Esophagus squamous epithelium (tissue), 5 donors: Measurements from ENCODE around the gene LIF. TPM values are rescaled to one million over a fixed set of nuclear protein-coding genes. Genes with fewer than 3 reads are reported as not detected.

ENCODE experiments used
- DNase-seq: peaks from one replicate; lab custom pipeline; 2025; lab: John Stamatoyannopoulos, UW
- H3K27ac ChIP-seq, 4 donors: fragments of 200-600 bp; sonication (generic); one replicate each; pipeline ENCODE4 v1.5.1; 2016 to 2019; ENCODE audit warnings: mild to moderate bottlenecking in 1 of 4
- H3K27me3 ChIP-seq, 4 donors: fragments of 200-600 bp; sonication (generic); 1 replicate in 3 of 4; 2 replicates in 1 of 4; pipeline versions ENCODE4 v1.5.1 to v1.6.0; 2017 to 2021; ENCODE audit warnings: antibody characterized with exemption in 1 of 4
- H3K36me3 ChIP-seq, 3 donors: fragments of 200-600 bp; sonication (generic); one replicate each; pipeline ENCODE4 v1.5.1; 2016 to 2019
- H3K4me1 ChIP-seq, 3 donors: fragments of 200-600 bp; sonication (generic); one replicate each; pipeline ENCODE4 v1.5.1; 2017 to 2019
- H3K4me3 ChIP-seq, 4 donors: fragments of 200-600 bp; sonication (generic); 1 replicate in 3 of 4; 2 replicates in 1 of 4; pipeline ENCODE4 v1.5.1; 2016 to 2019; ENCODE audit warnings: mild to moderate bottlenecking in 2 of 4, moderate library complexity in 1 of 4
- H3K9me3 ChIP-seq, 3 donors: fragments of 200-600 bp; sonication (generic); one replicate each; pipeline ENCODE4 v1.5.1; 2016 to 2019
- POLR2A ChIP-seq, 4 donors: fragments of 450-650 bp; IDR thresholded peaks; one replicate each; pipeline ENCODE4 v1.6.1; 2017; ENCODE audit warnings: antibody characterized with exemption in 4 of 4, mild to moderate bottlenecking in 4 of 4, moderate library complexity in 3 of 4
- WGBS, 2 donors: methylation state at CpG; one replicate each; pipeline ENCODE4 v1.1.5; 2018; 5-methylcytosine and 5-hydroxymethylcytosine counted together
- intact Hi-C: fragments of 100-400 bp; cut with DNase I; formaldehyde crosslinking; loops from one replicate; pipeline ENCODE4 v1.15.0; 2022
- total RNA-seq, 4 donors: library from RNA; depleted of rRNA; stranded (reverse); fragments of >200 nt; gene quantifications; one replicate each; pipeline ENCODE4 v1.1.0, GENCODE V29; 2016
- TF ChIP-seq, protein P1 (sequence below), 6 experiments: fragments of 450-650 bp in 4 of 6; fragments of 200-600 bp in 2 of 6; sonication (generic) in 2 of 6; IDR thresholded peaks; one replicate each; pipeline ENCODE4 v1.5.1; 2016 to 2019; ENCODE audit warnings: antibody characterized with exemption in 6 of 6, mild to moderate bottlenecking in 4 of 6, moderate library complexity in 4 of 6
- donor health status: DM: yes; HTN: yes; CAD: no.

LIF gene
- total RNA-seq, 4 donors from 2014 or later: 0.08 to 0.76 (median 0.10) TPM

DNA sequence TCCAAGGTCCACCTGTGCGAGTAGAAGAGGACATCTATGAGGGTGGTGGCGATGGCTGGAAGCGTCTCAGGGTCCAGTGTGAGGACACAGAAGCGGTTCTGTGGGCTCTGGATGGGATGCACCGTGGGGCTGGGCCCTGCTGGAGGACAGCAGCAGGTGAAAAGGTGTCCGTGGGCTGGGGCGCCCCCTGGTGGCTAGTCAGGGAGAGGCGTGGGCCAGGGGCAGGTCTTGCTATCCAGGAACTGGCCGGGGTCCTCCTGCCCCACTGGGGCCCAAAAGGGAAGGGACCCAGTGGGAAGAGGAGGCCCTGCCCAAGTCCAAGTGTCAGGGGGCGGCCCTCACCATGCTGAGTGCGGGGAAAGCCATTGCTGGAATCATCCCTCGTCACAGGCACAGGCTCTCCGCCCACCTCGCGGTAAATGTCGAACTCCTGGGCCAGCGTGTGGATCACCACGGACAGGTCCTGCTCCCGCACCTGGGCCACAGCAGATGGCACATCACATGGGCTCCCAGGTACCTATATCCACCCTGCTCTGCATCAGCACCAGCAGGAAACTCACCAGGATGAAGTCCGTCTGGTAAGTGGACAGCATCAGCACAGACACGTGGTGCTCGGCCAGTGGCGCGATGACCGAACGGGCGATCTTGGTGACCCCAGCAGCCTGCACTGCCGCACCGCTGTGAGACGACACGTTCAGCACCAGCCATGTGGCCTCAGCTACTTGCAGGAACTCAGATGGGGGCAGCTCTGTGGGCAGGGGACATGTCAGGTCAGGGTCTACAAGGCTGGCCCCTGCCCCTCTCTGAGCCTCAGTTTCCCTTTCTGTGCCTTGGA is 40.5 kb upstream of the LIF start:
- Histone ChIP-seq H3K4me1 (peaks cover 31 to 55% (median 37%) of the 10 kb centered on the region in 3 donors), H3K4me3 (no peak overlapping the region), H3K36me3 (peaks cover 7 to 59% (median 10%) of the 10 kb centered on the region in 3 donors), H3K27ac (peak overlapping the region in 2 of 4 donors; percentile 97 to 99), H3K27me3 (no peaks in the 10 kb centered on the region), H3K9me3 (no peaks in the 10 kb centered on the region)
- DNase-seq: peak; percentile 27
- intact Hi-C loops: loop anchor here (5.0 kb wide), 2 partner anchors 40 to 100 kb away; partner anchors contain the start of genes RNF215 and TBC1D10A
- WGBS, 2 donors: 46 to 51% methylated on average over 17 to 28 of the region's 31 CpGs
- TF ChIP-seq, protein P1, sequence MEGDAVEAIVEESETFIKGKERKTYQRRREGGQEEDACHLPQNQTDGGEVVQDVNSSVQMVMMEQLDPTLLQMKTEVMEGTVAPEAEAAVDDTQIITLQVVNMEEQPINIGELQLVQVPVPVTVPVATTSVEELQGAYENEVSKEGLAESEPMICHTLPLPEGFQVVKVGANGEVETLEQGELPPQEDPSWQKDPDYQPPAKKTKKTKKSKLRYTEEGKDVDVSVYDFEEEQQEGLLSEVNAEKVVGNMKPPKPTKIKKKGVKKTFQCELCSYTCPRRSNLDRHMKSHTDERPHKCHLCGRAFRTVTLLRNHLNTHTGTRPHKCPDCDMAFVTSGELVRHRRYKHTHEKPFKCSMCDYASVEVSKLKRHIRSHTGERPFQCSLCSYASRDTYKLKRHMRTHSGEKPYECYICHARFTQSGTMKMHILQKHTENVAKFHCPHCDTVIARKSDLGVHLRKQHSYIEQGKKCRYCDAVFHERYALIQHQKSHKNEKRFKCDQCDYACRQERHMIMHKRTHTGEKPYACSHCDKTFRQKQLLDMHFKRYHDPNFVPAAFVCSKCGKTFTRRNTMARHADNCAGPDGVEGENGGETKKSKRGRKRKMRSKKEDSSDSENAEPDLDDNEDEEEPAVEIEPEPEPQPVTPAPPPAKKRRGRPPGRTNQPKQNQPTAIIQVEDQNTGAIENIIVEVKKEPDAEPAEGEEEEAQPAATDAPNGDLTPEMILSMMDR (IDR thresholded peaks at IDR 0.05): peak; percentile 86 to 97 (median 92)
- TF ChIP-seq POLR2A (IDR thresholded peaks at IDR 0.05): no peak

DNA sequence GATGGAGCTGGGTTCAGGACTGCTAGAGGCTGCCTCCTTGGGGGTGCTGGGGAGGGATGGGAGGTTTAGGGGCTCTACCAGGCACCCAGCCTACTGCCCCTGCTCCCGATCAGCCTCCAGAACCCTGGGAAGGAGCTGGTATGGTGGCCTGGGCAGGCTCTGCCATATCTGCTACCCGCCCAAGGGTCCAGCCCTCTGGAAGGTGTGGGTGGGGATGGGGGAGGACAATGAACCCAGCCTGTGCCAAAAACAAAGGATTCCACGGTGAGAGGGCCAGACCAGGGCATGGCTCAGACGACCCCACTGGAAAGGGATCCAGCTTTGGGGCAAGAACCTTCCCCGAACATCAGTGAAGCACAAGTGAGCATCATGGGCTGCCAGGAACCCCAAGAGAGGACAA is 39.8 kb upstream of the LIF start:
- no peaks in the 10 kb centered on the region for H3K9me3 ChIP-seq
- TF ChIP-seq, protein P1 (IDR thresholded peaks at IDR 0.05): no peak
- no peak for TF ChIP-seq POLR2A (IDR thresholded peaks at IDR 0.05)
- no peak overlapping the region for H3K4me3 ChIP-seq
- WGBS, 2 donors: 93% methylated on average over 4 of the region's 5 CpGs; no CpG with 5 or more reads in 1 of the 2 donors
- peaks cover 24 to 48% (median 30%) of the 10 kb centered on the region in 3 donors for H3K4me1 ChIP-seq
- H3K36me3 ChIP-seq: peaks cover 7 to 55% (median 8%) of the 10 kb centered on the region in 3 donors
- no peak overlapping the region for H3K27ac ChIP-seq
- no peak for DNase-seq
- no peaks in the 10 kb centered on the region for H3K27me3 ChIP-seq
- intact Hi-C loops: loop anchor here (5.0 kb wide), 2 partner anchors 41 to 101 kb away; partner anchors contain the start of genes RNF215 and TBC1D10A

DNA sequence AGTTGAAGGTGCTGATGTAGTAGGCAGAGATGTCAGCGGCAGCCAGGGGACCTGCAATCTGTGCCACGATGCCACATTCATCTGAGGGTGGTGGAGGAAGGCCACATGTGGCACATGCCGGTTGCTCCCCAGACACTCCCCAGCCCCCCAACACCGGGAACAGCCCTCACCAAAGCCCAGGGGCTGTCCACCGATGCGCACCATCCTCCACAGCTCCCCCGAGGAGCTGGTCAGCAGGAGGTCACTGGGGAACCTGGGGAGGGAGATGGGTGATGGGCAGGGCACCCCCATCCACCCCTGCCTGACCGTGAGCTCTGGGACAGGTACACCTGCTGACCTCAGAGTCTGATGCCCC is 39.3 kb upstream of the LIF start:
- WGBS, 2 donors: 83% methylated on average over 2 of the region's 8 CpGs; no CpG with 5 or more reads in 1 of the 2 donors
- Histone ChIP-seq H3K9me3 (no peaks in the 10 kb centered on the region), H3K27me3 (no peaks in the 10 kb centered on the region), H3K27ac (no peak overlapping the region), H3K4me1 (peaks cover 19 to 43% (median 25%) of the 10 kb centered on the region in 3 donors), H3K4me3 (no peak overlapping the region), H3K36me3 (peaks cover 7 to 55% (median 8%) of the 10 kb centered on the region in 3 donors)
- intact Hi-C loops: loop anchor here (5.0 kb wide), 2 partner anchors 41 to 101 kb away; partner anchors contain the start of genes RNF215 and TBC1D10A
- TF ChIP-seq POLR2A (IDR thresholded peaks at IDR 0.05): no peak
- TF ChIP-seq, protein P1 (IDR thresholded peaks at IDR 0.05): no peak
- DNase-seq: no peak

DNA sequence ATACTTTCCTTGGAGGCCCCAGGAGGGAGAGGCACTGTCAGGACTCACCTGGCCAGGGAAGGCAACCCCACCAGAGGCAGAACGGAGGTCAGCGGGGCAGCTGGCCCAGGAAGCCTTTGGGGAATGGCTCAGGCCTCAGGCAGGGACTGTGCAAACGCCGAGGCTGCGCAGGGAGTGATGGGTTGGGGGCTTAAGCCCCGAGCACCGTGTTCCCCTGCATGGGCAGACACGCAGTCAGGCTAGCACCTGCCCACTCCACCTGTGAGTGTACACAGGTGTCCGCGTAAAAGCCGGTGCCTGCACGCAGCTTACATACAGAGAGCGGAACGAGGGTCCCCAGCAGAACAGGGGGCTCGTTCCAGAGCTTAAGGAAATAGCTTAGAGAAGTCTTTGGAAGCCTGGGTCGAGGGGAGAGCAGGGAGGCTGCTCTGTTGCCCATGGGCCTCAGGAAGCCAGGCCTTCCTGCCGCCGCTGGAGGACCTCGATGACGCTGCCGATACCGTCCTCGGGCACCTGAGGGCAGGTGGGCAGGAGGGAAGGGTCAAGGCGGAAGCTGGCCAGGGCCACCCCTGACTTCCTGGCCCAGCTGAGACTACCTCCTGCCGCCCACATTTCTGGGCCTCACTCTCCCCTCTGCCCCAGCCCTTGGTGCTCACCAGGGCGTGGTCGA is 38.8 kb upstream of the LIF start:
- Histone ChIP-seq H3K4me3 (no peak overlapping the region), H3K27me3 (no peaks in the 10 kb centered on the region), H3K4me1 (peaks cover 14 to 38% (median 20%) of the 10 kb centered on the region in 3 donors), H3K36me3 (peaks cover 7 to 55% (median 8%) of the 10 kb centered on the region in 3 donors), H3K27ac (no peak overlapping the region), H3K9me3 (no peaks in the 10 kb centered on the region)
- no peak for DNase-seq
- intact Hi-C loops: loop anchor here (5.0 kb wide), 2 partner anchors 42 to 102 kb away; partner anchors contain the start of genes RNF215 and TBC1D10A
- WGBS, 2 donors: 82 to 96% methylated on average over 12 to 13 of the region's 27 CpGs
- TF ChIP-seq POLR2A (IDR thresholded peaks at IDR 0.05): no peak
- TF ChIP-seq, protein P1 (IDR thresholded peaks at IDR 0.05): no peak
